ENCODE measurements around the gene ANO6.

The ANO6 gene

GRCh38 chr12:45409966-45410365, 194.1 kb downstream of the ANO6 start:
- DNase-seq = no peak

GRCh38 chr12:45411626-45412025, 195.7 kb downstream of the ANO6 start:
- DNase-seq = no peak

GRCh38 chr12:45415393-45415817, 199.5 kb downstream of the ANO6 start:
- no peak for DNase-seq

GRCh38 chr12:45416126-45416525, 200.2 kb downstream of the ANO6 start:
- no peak for DNase-seq

- DNase-seq = no peak
Observed at GRCh38 chr12:45418520-45418919, 202.6 kb downstream of the ANO6 start.

- no peak for DNase-seq
Observed at GRCh38 chr12:45419317-45419814, 203.5 kb downstream of the ANO6 start.

- no peak for DNase-seq
Observed at GRCh38 chr12:45421736-45422135, 205.8 kb downstream of the ANO6 start.

GRCh38 chr12:45423931-45424330, 208.0 kb downstream of the ANO6 start:
- no peak for DNase-seq

GRCh38 chr12:45425426-45425825, 209.5 kb downstream of the ANO6 start:
- no peak for DNase-seq

- no peak for DNase-seq
Observed at GRCh38 chr12:45426294-45426693, 210.4 kb downstream of the ANO6 start.

GRCh38 chr12:45427042-45427441, 211.1 kb downstream of the ANO6 start:
- DNase-seq = no peak

GRCh38 chr12:45429831-45430230, 213.9 kb downstream of the ANO6 start:
- DNase-seq = no peak

GRCh38 chr12:45431126-45431525, 215.2 kb downstream of the ANO6 start:
- no peak for DNase-seq

- no peak for DNase-seq
Observed at GRCh38 chr12:45432710-45433109, 216.8 kb downstream of the ANO6 start.

GRCh38 chr12:45433441-45433868, 217.6 kb downstream of the ANO6 start:
- no peak for DNase-seq

- DNase-seq = no peak
Observed at GRCh38 chr12:45434094-45434493, 218.2 kb downstream of the ANO6 start.

GRCh38 chr12:45435945-45436710, 220.2 kb downstream of the ANO6 start:
- DNase-seq = no peak

GRCh38 chr12:45439039-45439438, 223.1 kb downstream of the ANO6 start:
- DNase-seq = no peak

- no peak for DNase-seq
Observed at GRCh38 chr12:45446013-45446412, 230.1 kb downstream of the ANO6 start.

GRCh38 chr12:45458238-45458637, 242.3 kb downstream of the ANO6 start:
- no peak for DNase-seq

GRCh38 chr12:45458854-45459807, 243.2 kb downstream of the ANO6 start:
- no peak for DNase-seq

- DNase-seq = no peak
Observed at GRCh38 chr12:45462506-45462905, 246.6 kb downstream of the ANO6 start.

- no peak for DNase-seq
Observed at GRCh38 chr12:45464699-45465098, 248.8 kb downstream of the ANO6 start.

Measured in central memory CD4-positive, alpha-beta T cell (primary cell).